Stimulated activated naive CD8-positive, alpha-beta T cell treated with anti-CD3 and anti-CD28 coated beads, Interleukin-15, amount 100 ng/mL, for 72 hours (primary cell): Measurements from ENCODE around the gene CACNG1.

Experiments
- ATAC-seq: fragments of 150-1000 bp; cut with Tn5 transposase; 2 replicates; pipeline ENCODE4 v1.10.0; 2021; ENCODE audit warnings: mild to moderate bottlenecking, moderate library complexity
- DNase-seq, 2 donors: peaks; one replicate each; pipeline ENCODE4 v3.0.0; 2021 to 2022
- H3K27ac Mint-ChIP-seq, 2 donors: one replicate each; pipeline ENCODE4 v1.8.0; 2022; ENCODE audit warnings: mild to moderate bottlenecking in 2 of 2, mixed read lengths in 2 of 2, moderate library complexity in 2 of 2
- H3K27me3 Mint-ChIP-seq: one replicate; pipeline ENCODE4 v1.8.0; 2022; ENCODE audit warnings: mixed read lengths
- H3K4me1 Mint-ChIP-seq: one replicate; pipeline ENCODE4 v1.8.0; 2022; ENCODE audit warnings: mild to moderate bottlenecking, mixed read lengths
- H3K4me3 Mint-ChIP-seq, 2 donors: one replicate each; pipeline ENCODE4 v1.8.0; 2022; ENCODE audit warnings: mild to moderate bottlenecking in 2 of 2, mixed read lengths in 2 of 2, moderate library complexity in 1 of 2
- H3K9me3 Mint-ChIP-seq, 2 donors: one replicate each; pipeline ENCODE4 v1.8.0; 2022; ENCODE audit warnings: mixed read lengths in 2 of 2

CACNG1 gene

DNA sequence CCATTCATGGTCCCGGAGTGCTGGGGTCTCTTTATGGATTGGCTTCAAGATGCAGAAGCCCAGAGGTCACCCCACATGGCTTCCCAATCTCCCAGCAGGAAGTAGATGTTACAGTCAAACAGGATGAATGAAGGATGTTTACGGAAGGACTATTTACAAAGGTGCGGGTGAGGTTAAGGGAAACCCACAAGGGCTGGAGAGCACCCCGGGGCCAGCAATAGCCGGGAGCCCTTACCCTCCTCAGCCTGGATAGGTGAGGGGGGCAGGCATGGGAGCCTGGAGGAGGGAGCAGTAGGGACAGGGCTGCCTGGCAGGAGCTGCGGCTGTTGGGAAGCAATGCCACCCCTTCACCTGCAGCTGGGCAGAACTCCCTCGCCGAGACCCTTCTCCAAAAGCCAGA lies 24.5 kb upstream of the CACNG1 start:
- DNase-seq: no peak
- no peak overlapping the region for H3K4me3 Mint-ChIP-seq
- no peaks in the 10 kb centered on the region for H3K9me3 Mint-ChIP-seq
- no peak for ATAC-seq
- H3K4me1 Mint-ChIP-seq: no peaks in the 10 kb centered on the region
- peaks cover 11% of the 10 kb centered on the region for H3K27me3 Mint-ChIP-seq
- H3K27ac Mint-ChIP-seq: no peak overlapping the region

DNA sequence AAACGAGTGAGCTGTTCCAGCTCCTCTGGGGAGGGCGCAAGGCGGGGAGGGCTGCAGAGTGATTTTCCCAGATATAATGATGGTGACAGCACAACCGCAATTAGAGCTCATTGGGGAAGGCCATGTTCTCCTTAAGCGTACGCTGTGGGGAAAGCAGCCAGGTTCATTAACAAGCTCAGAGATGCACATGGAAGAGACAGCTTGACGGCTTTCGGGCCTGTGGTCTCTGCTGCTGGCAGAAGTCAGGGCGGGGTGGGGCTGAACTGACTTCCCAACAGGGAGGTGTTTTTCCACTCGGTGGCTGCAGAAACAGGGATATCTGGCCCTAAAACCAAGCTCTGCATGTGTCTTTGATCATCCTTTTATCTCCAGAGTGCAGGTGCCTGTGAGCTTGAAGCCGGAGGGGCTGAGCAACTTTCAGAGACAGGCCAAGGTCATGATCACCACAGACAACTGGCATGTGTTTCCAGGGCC lies 24.0 kb upstream of the CACNG1 start:
- H3K27ac Mint-ChIP-seq: no peak overlapping the region
- ATAC-seq: no peak

DNA sequence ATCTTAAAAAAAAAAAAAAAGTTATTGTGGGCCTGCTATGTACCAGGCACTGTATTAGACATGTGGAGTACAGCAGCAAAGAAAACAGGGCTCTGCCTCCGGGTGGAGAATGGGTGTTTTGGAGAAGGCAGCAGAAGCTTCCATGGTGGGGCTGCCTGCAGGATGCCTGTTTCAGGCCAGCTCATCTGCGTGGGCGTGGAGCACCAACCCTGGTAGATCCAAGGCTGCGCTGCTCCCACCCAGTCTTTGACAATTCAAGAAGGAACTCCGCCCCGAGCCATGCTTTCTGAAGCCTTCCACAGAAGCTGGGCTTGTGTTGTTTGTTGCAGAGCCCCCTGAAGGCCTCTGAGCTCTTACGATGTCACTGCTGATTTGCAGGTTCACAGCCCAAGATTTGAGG lies 23.2 kb upstream of the CACNG1 start:
- no peak for DNase-seq
- Mint-ChIP-seq H3K27ac (no peak overlapping the region), H3K4me1 (no peaks in the 10 kb centered on the region)

More for the DNA sequence above, 24.0 kb upstream of the CACNG1 start:
- Mint-ChIP-seq H3K9me3 (no peaks in the 10 kb centered on the region), H3K27me3 (peaks cover 11% of the 10 kb centered on the region), H3K4me1 (no peaks in the 10 kb centered on the region), H3K4me3 (no peak overlapping the region)
- no peak for DNase-seq

DNA sequence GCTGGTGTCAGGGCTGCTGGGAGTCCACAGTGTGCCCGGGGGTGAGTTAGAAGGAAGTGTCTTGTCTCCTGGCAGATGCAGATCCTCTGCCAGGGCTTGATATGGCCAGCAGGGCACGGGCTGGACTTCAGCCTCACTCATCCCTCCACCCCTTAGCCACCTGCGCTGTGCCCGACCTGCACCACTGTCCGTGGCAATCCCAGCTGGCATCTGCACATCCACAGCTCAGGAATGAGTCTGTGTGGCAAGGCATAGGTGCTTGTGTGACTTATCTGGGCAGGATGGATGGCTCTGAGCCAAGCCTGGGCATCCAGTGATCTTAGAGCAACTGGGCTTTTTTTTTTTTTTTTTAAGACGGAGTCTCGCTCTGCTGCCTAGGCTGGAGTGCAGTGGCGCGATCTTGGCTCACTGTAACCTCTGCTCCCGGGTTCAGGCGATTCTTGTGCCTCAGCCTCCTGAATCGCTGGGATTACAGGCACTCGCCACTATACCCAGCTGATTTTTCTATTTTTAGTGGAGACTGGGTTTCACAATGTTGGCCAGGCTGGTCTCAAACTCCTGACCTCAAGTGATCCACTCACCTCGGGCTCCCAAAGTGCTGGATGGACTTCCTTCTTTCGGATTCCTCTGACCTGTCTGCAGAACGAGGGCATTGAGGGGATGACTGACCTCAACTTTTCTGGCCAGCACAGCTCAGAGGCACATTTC lies 22.5 kb upstream of the CACNG1 start:
- Mint-ChIP-seq H3K9me3 (no peaks in the 10 kb centered on the region), H3K4me3 (no peak overlapping the region), H3K27ac (peak overlapping the region in 1 of 2 donors; percentile 21), H3K27me3 (peaks cover 11% of the 10 kb centered on the region), H3K4me1 (no peaks in the 10 kb centered on the region)
- ATAC-seq (no peak), DNase-seq (no peak)

More for the DNA sequence above, 23.2 kb upstream of the CACNG1 start:
- no peak for ATAC-seq
- Mint-ChIP-seq H3K9me3 (no peaks in the 10 kb centered on the region), H3K27me3 (peaks cover 11% of the 10 kb centered on the region), H3K4me3 (no peak overlapping the region)

DNA sequence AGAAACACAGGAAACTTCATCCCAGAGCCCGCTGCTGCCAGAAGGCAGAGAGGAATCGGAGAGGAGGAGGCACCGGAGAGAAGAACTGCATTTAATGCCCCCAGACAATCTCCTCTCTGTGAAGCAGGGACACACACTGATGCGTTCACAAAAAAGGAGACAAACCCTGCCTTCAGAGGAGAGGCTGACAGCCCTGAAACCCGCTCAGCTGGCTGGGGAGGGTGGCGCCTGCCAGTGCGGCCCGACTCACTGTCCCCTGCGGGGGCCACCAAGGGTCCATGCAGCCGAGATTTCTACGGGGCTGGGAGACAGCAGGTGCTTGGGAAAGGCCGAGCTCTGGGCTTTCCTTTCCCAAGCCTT lies 21.9 kb upstream of the CACNG1 start:
- ATAC-seq: no peak

DNA sequence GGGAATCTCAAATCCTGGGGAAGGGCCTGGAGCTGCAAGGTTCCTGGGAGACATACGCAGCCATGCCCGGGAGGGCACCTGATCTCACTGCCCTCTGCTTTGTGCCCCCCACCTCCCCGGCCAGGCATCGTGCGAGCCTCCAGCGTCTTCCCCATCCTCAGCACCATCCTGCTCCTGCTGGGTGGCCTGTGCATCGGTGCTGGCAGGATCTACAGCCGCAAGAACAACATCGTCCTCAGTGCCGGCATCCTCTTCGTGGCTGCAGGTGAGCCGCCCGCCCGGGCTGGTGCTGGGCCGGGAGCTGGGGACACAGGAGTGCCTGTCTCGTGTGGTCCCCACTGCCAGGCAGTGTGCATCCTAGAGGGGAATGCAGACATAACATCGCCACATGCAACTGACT lies 19.6 kb upstream of the CACNG1 start:
- H3K4me1 Mint-ChIP-seq: no peaks in the 10 kb centered on the region
- peak overlapping the region in 1 of 2 donors; percentile 26 for H3K27ac Mint-ChIP-seq
- no peak overlapping the region for H3K4me3 Mint-ChIP-seq
- DNase-seq: no peak
- H3K27me3 Mint-ChIP-seq: no peaks in the 10 kb centered on the region
- H3K9me3 Mint-ChIP-seq: no peaks in the 10 kb centered on the region
- ATAC-seq: no peak

More for the DNA sequence above, 21.9 kb upstream of the CACNG1 start:
- no peaks in the 10 kb centered on the region for H3K4me1 Mint-ChIP-seq
- H3K27me3 Mint-ChIP-seq: peaks cover 6% of the 10 kb centered on the region
- no peaks in the 10 kb centered on the region for H3K9me3 Mint-ChIP-seq
- DNase-seq: no peak
- no peak overlapping the region for H3K27ac Mint-ChIP-seq
- no peak overlapping the region for H3K4me3 Mint-ChIP-seq

DNA sequence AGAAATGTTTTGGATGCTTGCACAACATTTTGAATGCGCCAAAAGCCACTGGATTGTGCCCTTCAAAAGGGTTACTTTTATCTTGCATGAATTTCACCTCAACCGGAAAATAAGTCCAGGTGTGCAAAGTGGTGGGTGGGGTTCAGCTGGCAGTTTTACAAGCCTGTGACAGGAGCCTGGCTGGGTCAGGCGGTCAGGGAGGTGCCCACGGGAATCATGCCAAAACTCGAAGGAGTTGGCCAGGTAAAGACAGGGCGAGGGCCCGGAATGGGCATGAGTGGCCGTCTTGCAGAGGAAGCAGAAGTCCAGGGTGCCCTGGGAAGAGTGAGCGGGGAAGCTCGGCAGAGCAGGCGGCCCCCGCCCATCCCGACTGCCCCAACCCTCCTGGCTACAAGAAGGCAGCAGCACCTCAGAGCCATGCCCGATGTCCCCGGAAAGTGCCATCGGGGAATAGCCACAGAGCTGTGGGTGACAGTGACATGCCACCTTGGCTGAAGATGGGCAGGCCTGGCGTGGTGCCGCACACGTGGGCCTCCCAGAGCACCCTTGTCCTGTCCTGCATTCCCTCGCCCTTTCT lies 19.1 kb upstream of the CACNG1 start:
- Mint-ChIP-seq H3K27ac (no peak overlapping the region), H3K4me1 (no peaks in the 10 kb centered on the region), H3K27me3 (no peaks in the 10 kb centered on the region), H3K4me3 (no peak overlapping the region), H3K9me3 (no peaks in the 10 kb centered on the region)
- ATAC-seq (no peak), DNase-seq (no peak)

DNA sequence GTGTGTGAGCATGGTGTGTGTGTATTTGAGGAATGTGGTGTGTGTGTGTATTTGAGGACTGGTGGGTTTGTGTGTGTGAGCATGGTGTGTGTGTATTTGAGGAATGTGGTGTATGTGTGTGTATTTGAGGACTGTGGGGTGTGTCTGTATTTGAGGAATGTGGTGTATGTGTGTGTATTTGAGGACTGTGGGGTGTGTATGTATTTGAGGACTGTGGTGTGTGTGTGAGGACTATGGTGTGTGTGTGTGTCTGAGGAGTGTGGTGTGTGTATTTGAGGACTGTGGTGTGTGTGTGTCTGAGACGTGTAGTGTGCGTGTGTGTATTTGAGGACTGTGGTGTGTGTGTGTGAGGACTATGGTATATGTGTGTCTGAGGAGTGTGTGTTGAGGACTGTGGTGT lies 18.0 kb upstream of the CACNG1 start:
- Mint-ChIP-seq H3K4me1 (no peaks in the 10 kb centered on the region), H3K27ac (no peak overlapping the region), H3K27me3 (no peaks in the 10 kb centered on the region), H3K9me3 (no peaks in the 10 kb centered on the region), H3K4me3 (no peak overlapping the region)
- DNase-seq (no peak), ATAC-seq (no peak)

DNA sequence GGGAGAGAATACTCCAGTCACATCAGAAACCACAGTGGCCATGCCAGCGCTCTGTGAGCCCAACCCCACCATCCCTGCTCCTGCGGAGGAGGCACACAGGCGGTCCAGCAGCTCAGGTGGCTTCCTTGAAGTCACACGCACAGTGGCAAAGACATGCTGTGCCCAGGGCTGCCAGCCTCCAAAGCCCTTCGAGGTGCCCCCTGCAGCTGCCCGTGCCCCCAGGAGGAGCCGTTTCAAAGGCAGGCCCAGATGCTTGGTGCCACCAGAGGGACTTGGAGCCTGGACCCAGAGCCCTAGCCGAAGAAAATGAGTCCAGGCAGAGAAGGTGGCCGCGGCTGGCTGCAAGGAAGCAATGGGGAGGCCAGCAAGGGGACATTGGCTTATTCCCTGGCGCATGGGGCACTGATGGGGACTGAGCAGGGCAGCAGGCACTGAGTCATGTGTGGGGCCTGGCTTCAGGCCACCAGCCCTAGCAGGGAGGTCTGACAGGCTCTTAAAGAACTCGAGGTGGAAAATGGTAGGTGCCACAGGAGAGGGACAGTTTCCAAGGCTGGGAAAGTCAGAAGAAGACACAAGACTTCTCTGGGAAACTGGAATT lies 17.2 kb upstream of the CACNG1 start:
- Mint-ChIP-seq H3K9me3 (no peaks in the 10 kb centered on the region), H3K27me3 (no peaks in the 10 kb centered on the region), H3K4me1 (no peaks in the 10 kb centered on the region), H3K4me3 (no peak overlapping the region), H3K27ac (no peak overlapping the region)
- ATAC-seq (no peak), DNase-seq (no peak)

DNA sequence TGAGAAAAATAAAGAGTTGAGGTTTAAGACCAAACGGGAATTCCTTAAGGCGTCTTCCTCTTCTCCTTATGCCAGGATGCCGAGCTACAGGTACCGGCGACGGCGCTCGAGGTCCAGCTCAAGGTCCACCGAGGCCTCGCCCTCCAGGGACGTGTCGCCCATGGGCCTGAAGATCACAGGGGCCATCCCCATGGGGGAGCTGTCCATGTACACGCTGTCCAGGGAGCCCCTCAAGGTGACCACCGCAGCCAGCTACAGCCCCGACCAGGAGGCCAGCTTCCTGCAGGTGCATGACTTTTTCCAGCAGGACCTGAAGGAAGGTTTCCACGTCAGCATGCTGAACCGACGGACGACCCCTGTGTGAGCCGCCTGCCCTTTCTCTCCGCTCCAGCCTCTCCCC lies 13.7 kb upstream of the CACNG1 start:
- H3K27ac Mint-ChIP-seq: no peak overlapping the region
- no peak for DNase-seq
- H3K4me3 Mint-ChIP-seq: no peak overlapping the region
- ATAC-seq: no peak
- no peaks in the 10 kb centered on the region for H3K27me3 Mint-ChIP-seq
- peaks cover 11% of the 10 kb centered on the region for H3K4me1 Mint-ChIP-seq
- H3K9me3 Mint-ChIP-seq: peaks cover 5 to 7% of the 10 kb centered on the region in 2 donors

DNA sequence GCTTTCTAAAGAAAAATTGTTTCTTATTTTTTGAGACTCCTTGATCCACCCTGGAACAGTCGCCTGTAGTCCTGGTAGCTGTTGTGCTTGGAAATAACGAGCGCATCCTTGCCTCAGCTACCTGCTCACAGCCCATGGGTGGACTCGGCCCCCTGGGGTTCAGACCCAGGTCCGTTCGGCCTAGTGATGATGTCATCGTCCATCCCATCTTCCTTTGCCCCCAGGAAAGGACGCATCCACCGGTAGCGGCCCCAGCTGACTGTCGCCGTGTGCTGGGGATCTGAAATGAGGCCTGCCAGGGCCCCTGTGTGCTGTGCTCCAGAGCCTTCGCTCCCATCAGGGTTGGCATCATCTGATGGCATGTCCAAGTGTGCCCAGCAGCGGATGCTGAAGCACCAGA lies 12.0 kb upstream of the CACNG1 start:
- DNase-seq (no peak), ATAC-seq (no peak)

DNA sequence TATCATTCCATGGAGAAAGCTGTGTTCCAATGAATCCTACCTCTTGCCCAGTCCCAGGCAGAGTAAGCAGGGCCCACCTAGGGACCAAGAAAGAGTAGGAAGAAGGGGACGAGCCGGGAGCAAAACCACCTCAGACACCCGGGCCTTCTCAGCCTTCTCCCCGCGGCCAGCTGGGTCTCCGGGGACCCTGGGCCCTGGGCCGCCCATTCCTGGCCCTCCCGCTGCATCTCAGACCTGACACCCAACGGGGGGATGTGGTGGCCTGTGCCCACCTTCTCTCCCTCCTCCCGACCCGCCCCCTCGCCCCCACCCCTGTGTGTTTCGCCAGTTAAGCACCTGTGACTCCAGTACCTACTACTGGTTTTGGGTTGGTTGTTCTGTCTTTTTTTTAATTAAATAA lies 11.4 kb upstream of the CACNG1 start:
- peaks cover 14% of the 10 kb centered on the region for H3K4me1 Mint-ChIP-seq
- H3K4me3 Mint-ChIP-seq: no peak overlapping the region
- DNase-seq (no peak), ATAC-seq (no peak)
- no peak overlapping the region for H3K27ac Mint-ChIP-seq
- no peaks in the 10 kb centered on the region for H3K27me3 Mint-ChIP-seq
- H3K9me3 Mint-ChIP-seq: peaks cover 7 to 11% of the 10 kb centered on the region in 2 donors

More for the DNA sequence above, 12.0 kb upstream of the CACNG1 start:
- no peak overlapping the region for H3K4me3 Mint-ChIP-seq
- peaks cover 7 to 11% of the 10 kb centered on the region in 2 donors for H3K9me3 Mint-ChIP-seq
- H3K4me1 Mint-ChIP-seq: peaks cover 14% of the 10 kb centered on the region
- H3K27ac Mint-ChIP-seq: no peak overlapping the region
- H3K27me3 Mint-ChIP-seq: no peaks in the 10 kb centered on the region

DNA sequence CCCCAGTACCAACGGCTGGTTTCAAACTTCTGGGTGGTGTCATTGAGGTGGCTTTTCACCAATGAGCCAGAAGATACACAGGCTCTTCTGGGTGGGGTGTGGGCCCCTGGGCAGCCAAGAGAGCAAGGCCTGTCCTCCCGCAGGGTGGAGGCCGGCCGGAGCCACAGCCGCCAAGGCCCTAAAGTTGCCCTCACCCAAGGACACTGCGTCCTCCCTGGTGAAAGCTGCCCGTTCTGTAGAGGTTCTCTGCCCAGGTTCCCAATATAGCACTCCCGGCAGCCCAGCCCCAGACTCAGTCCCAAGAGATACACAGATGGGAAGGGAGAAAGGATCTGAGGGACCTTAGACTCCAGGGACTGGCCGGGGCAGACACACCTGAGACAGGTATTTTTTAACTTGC lies 10.7 kb upstream of the CACNG1 start:
- Mint-ChIP-seq H3K27ac (no peak overlapping the region), H3K9me3 (peaks cover 7 to 11% of the 10 kb centered on the region in 2 donors), H3K4me1 (peaks cover 14% of the 10 kb centered on the region), H3K4me3 (no peak overlapping the region), H3K27me3 (no peaks in the 10 kb centered on the region)
- DNase-seq (no peak), ATAC-seq (no peak)

DNA sequence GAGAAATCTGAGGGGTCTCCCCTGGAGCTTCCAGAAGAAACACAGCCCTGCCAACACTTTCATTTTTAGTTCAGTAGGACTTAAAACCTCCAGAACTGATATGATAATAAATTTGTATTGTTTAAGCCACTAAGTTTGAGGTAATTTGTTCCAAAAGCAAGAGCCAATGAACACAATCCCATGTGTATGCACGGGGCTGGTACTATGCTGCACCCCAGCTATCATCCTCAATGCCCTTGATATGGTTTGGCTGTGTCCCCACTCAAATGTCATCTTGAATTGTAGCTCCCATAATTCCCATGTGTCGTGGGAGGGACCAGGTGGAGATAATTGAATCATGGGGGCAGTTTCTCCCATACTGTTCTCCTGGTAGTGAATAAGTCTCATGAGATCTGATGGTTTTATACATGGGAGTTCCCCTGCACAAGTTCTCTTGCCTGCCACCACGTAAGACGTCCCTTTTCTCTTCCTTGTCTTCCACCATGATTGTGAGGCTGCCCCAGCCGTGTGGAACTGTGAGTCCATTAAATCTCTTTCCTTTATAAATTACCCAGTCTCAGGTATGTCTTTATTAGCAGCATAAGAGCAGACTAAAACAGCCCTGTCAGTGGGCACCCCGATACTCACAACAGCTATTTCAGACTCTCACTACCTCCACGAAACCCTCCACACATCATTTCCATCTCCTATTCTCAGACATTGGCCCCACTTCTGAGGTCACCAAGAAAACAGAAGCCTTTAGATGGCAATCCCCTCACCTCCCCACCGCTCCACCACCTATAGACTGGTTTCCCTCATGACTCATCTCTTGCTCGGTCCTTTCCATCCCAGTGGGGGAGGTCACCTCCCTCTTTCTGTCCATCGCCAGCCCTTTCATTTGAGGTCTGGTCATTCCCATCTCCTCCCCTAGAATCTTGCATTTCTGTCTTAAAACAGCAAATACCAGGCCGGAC lies 8.9 kb upstream of the CACNG1 start:
- H3K4me1 Mint-ChIP-seq: peaks cover 14% of the 10 kb centered on the region
- H3K9me3 Mint-ChIP-seq: peaks cover 7 to 11% of the 10 kb centered on the region in 2 donors
- H3K27me3 Mint-ChIP-seq: no peaks in the 10 kb centered on the region
- ATAC-seq (peak; percentile 95), DNase-seq (peak; percentile 3 to 73)
- peak overlapping the region; percentile 45 to 73 for H3K4me3 Mint-ChIP-seq
- peak overlapping the region; percentile 7 to 75 for H3K27ac Mint-ChIP-seq

DNA sequence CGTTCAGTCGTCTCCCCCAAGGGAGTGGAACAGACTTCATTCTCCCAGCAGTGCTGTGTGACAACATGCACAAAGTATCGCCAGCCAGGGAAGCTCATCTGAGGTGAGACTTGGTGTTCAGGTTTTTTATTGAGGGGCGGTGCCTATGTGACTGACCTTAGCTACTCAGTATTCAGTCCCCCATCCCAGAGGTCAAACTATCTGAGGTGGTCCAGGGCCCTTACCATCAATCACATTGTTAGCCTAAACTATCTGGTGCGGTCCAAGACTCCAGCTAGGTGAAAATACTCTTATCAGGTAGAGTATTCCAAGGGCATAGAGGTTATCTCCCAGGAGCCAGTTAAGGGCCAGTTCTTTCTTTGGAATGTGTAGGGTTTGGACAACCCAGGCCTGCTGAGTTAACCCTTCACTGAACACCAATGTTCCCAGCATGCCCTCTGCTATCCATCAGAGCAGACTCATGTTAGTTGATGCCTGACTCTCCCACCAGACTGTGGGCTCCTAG lies 5.4 kb upstream of the CACNG1 start:
- no peak overlapping the region for H3K27ac Mint-ChIP-seq
- H3K4me1 Mint-ChIP-seq: peaks cover 14% of the 10 kb centered on the region
- peaks cover 7 to 11% of the 10 kb centered on the region in 2 donors for H3K9me3 Mint-ChIP-seq

More for the DNA sequence above, 5.4 kb upstream of the CACNG1 start:
- Mint-ChIP-seq H3K4me3 (no peak overlapping the region), H3K27me3 (no peaks in the 10 kb centered on the region)
- DNase-seq (no peak), ATAC-seq (no peak)
